HAP-1 (cell line): ENCODE results near the gene NFIC.
A peak's percentile ranks its signal among the peaks of the same experiment; 100 is the strongest.

Experiments
- DNase-seq, 2 experiments: peaks; one replicate each; pipeline ENCODE4 v3.0.0-alpha.2; 2016 to 2020; ENCODE audit warnings: low spot score in 2 of 2
- H3K27me3 ChIP-seq: fragments of 250-450 bp; sonication (Bioruptor Pico); 2 replicates; pipeline ENCODE4 v1.5.1; 2020; ENCODE audit warnings: low read depth, mild to moderate bottlenecking, moderate library complexity
- H3K36me3 ChIP-seq: fragments of 250-450 bp; sonication (Bioruptor Pico); replicated peaks from 2 replicates; pipeline ENCODE4 v1.5.1; 2020; ENCODE audit warnings: mild to moderate bottlenecking
- H3K4me1 ChIP-seq: fragments of 250-450 bp; sonication (Bioruptor Pico); 2 replicates; pipeline ENCODE4 v1.5.1; 2020; ENCODE audit warnings: mild to moderate bottlenecking
- H3K4me3 ChIP-seq: fragments of 250-450 bp; sonication (Bioruptor Pico); 2 replicates; pipeline ENCODE4 v1.5.1; 2020; ENCODE audit warnings: mild to moderate bottlenecking, moderate library complexity
- H3K9me3 ChIP-seq: fragments of 250-450 bp; sonication (Bioruptor Pico); 2 replicates; pipeline ENCODE4 v1.5.1; 2020; ENCODE audit warnings: mild to moderate bottlenecking, moderate library complexity
- in situ Hi-C: fragments of 300-500 bp; cut with MboI; formaldehyde crosslinking; loops from 3 replicates; pipeline ENCODE4 v1.14.3; 2020; ENCODE audit warnings: low sequenced_read_pairs, inconsistent platforms, mixed read lengths

NFIC gene

GRCh38 chr19:3477951-3478350 lies 111.6 kb downstream of the NFIC start:
- H3K27me3 ChIP-seq: no peaks in the 10 kb centered on the region
- H3K9me3 ChIP-seq: no peaks in the 10 kb centered on the region
- H3K4me1 ChIP-seq: no peaks in the 10 kb centered on the region
- in situ Hi-C loops: no loop called here
- no peak for DNase-seq
- H3K4me3 ChIP-seq: no peak overlapping the region
- no peaks in the 10 kb centered on the region for H3K36me3 ChIP-seq

- H3K9me3 ChIP-seq: no peaks in the 10 kb centered on the region
- H3K36me3 ChIP-seq: no peaks in the 10 kb centered on the region
- H3K27me3 ChIP-seq: no peaks in the 10 kb centered on the region
- no peak for DNase-seq
- in situ Hi-C loops: no loop called here
- H3K4me3 ChIP-seq: no peak overlapping the region
- H3K4me1 ChIP-seq: no peaks in the 10 kb centered on the region
These were observed 112.2 kb downstream of the NFIC start for GRCh38 chr19:3478409-3479176.

- no peak overlapping the region for H3K4me3 ChIP-seq
- no peaks in the 10 kb centered on the region for H3K4me1 ChIP-seq
- in situ Hi-C loops: no loop called here
- DNase-seq: peak; percentile 20 to 73
- H3K27me3 ChIP-seq: no peaks in the 10 kb centered on the region
- no peaks in the 10 kb centered on the region for H3K36me3 ChIP-seq
- no peaks in the 10 kb centered on the region for H3K9me3 ChIP-seq
These were observed 112.9 kb downstream of the NFIC start for GRCh38 chr19:3479177-3479833.

- Histone ChIP-seq H3K9me3 (no peaks in the 10 kb centered on the region), H3K4me1 (no peaks in the 10 kb centered on the region), H3K27me3 (no peaks in the 10 kb centered on the region), H3K4me3 (no peak overlapping the region), H3K36me3 (no peaks in the 10 kb centered on the region)
- DNase-seq: peak in 1 of 2 experiments; percentile 62
- in situ Hi-C loops: no loop called here
These were observed 113.4 kb downstream of the NFIC start for GRCh38 chr19:3479834-3480215.

- Histone ChIP-seq H3K4me3 (no peak within 1 kb of the TSS), H3K9me3 (no peaks in the 10 kb centered on the region), H3K36me3 (no peaks in the 10 kb centered on the region), H3K4me1 (no peaks in the 10 kb centered on the region), H3K27me3 (no peaks in the 10 kb centered on the region)
- in situ Hi-C loops: no loop called here
- no peak for DNase-seq
These were observed 114.2 kb downstream of the NFIC start, which contains the start of gene SMIM24 for GRCh38 chr19:3480383-3481091. Gene SMIM24 (minus strand): TSS chr19:3480525. CDS start chr19:3480463, 62 bp downstream.

GRCh38 chr19:3481241-3482090 lies 115.1 kb downstream of the NFIC start:
- H3K4me1 ChIP-seq: no peaks in the 10 kb centered on the region
- DNase-seq: no peak
- H3K9me3 ChIP-seq: no peaks in the 10 kb centered on the region
- in situ Hi-C loops: no loop called here
- no peaks in the 10 kb centered on the region for H3K27me3 ChIP-seq
- no peaks in the 10 kb centered on the region for H3K36me3 ChIP-seq
- H3K4me3 ChIP-seq: no peak overlapping the region

- no peak overlapping the region for H3K4me3 ChIP-seq
- DNase-seq: no peak
- H3K4me1 ChIP-seq: no peaks in the 10 kb centered on the region
- in situ Hi-C loops: no loop called here
- no peaks in the 10 kb centered on the region for H3K27me3 ChIP-seq
- no peaks in the 10 kb centered on the region for H3K36me3 ChIP-seq
- no peaks in the 10 kb centered on the region for H3K9me3 ChIP-seq
These were observed 116.3 kb downstream of the NFIC start for GRCh38 chr19:3482507-3483225.

GRCh38 chr19:3483226-3483628 lies 116.8 kb downstream of the NFIC start, which contains the start of gene SMIM44:
Gene SMIM44 (minus strand): TSS chr19:3483441. CDS start chr19:3483403, 38 bp downstream.
- in situ Hi-C loops: no loop called here
- Histone ChIP-seq H3K27me3 (no peaks in the 10 kb centered on the region), H3K4me1 (no peaks in the 10 kb centered on the region), H3K4me3 (no peak within 1 kb of the TSS), H3K36me3 (no peaks in the 10 kb centered on the region), H3K9me3 (no peaks in the 10 kb centered on the region)
- no peak for DNase-seq

GRCh38 chr19:3491396-3492119 lies 125.2 kb downstream of the NFIC start:
- H3K27me3 ChIP-seq: no peaks in the 10 kb centered on the region
- no peak for DNase-seq
- no peaks in the 10 kb centered on the region for H3K9me3 ChIP-seq
- no peaks in the 10 kb centered on the region for H3K4me1 ChIP-seq
- H3K36me3 ChIP-seq: peaks cover 23% of the 10 kb centered on the region
- in situ Hi-C loops: no loop called here
- no peak overlapping the region for H3K4me3 ChIP-seq

GRCh38 chr19:3492131-3492839 lies 125.9 kb downstream of the NFIC start:
- no peaks in the 10 kb centered on the region for H3K4me1 ChIP-seq
- no peak for DNase-seq
- no peak overlapping the region for H3K4me3 ChIP-seq
- H3K9me3 ChIP-seq: no peaks in the 10 kb centered on the region
- no peaks in the 10 kb centered on the region for H3K27me3 ChIP-seq
- peaks cover 26% of the 10 kb centered on the region for H3K36me3 ChIP-seq
- in situ Hi-C loops: no loop called here

GRCh38 chr19:3492919-3493318 lies 126.5 kb downstream of the NFIC start:
- Histone ChIP-seq H3K4me3 (no peak overlapping the region), H3K9me3 (no peaks in the 10 kb centered on the region), H3K4me1 (no peaks in the 10 kb centered on the region), H3K27me3 (no peaks in the 10 kb centered on the region), H3K36me3 (peaks cover 26% of the 10 kb centered on the region)
- no peak for DNase-seq
- in situ Hi-C loops: no loop called here

GRCh38 chr19:3493651-3494050 lies 127.3 kb downstream of the NFIC start:
- in situ Hi-C loops: no loop called here
- Histone ChIP-seq H3K4me1 (no peaks in the 10 kb centered on the region), H3K4me3 (no peak overlapping the region), H3K27me3 (no peaks in the 10 kb centered on the region), H3K9me3 (no peaks in the 10 kb centered on the region), H3K36me3 (peaks cover 26% of the 10 kb centered on the region)
- no peak for DNase-seq
